Measurements from ENCODE around the gene OSBPL1A. TPM values are rescaled to one million over a fixed set of nuclear protein-coding genes. Genes with fewer than 3 reads are reported as not detected.
A peak's percentile ranks its signal among the peaks of the same experiment; 100 is the strongest.

The OSBPL1A gene
- total RNA-seq, 4 donors from 2014 or later: 52.9 to 67.6 (median 59.0) TPM

GRCh38 chr18:24138789-24139616 lies 258.6 kb downstream of the OSBPL1A start, which contains the start of gene CABYR:
Gene CABYR (plus strand): TSS chr18:24139062. CDS start chr18:24143115, 4,053 bp downstream.
- Histone ChIP-seq H3K4me3 (peak within 1 kb of the TSS; percentile 36 to 71 (median 48)), H3K9me3 (no peaks in the 10 kb centered on the region), H3K27ac (peak within 1 kb of the TSS in 2 of 4 donors; percentile 8 to 39), H3K27me3 (no peaks in the 10 kb centered on the region), H3K4me1 (peaks cover 0 to 8% (median 0%) of the 10 kb centered on the region in 4 donors), H3K36me3 (no peaks in the 10 kb centered on the region)
- no peak for TF ChIP-seq POLR2A (IDR thresholded peaks at IDR 0.05)
- TF ChIP-seq CTCF (IDR thresholded peaks at IDR 0.05): no peak
- peak; percentile 64 to 85 (median 79) for DNase-seq

GRCh38 chr18:24138409-24138788 lies 259.2 kb downstream of the OSBPL1A start:
- TF ChIP-seq POLR2A (IDR thresholded peaks at IDR 0.05): no peak
- no peak for TF ChIP-seq CTCF (IDR thresholded peaks at IDR 0.05)
- Histone ChIP-seq H3K4me1 (peaks cover 0 to 8% (median 0%) of the 10 kb centered on the region in 4 donors), H3K4me3 (peak overlapping the region; percentile 36 to 71 (median 48)), H3K9me3 (no peaks in the 10 kb centered on the region), H3K36me3 (no peaks in the 10 kb centered on the region), H3K27me3 (no peaks in the 10 kb centered on the region), H3K27ac (peak overlapping the region in 1 of 4 donors; percentile 39)
- DNase-seq: no peak

- Histone ChIP-seq H3K9me3 (no peaks in the 10 kb centered on the region), H3K4me3 (no peak overlapping the region), H3K27me3 (no peaks in the 10 kb centered on the region), H3K36me3 (no peaks in the 10 kb centered on the region), H3K27ac (no peak overlapping the region), H3K4me1 (peaks cover 0 to 8% (median 0%) of the 10 kb centered on the region in 4 donors)
- DNase-seq: no peak
- TF ChIP-seq CTCF (IDR thresholded peaks at IDR 0.05) (no peak), POLR2A (IDR thresholded peaks at IDR 0.05) (no peak)
Observed at GRCh38 chr18:24136967-24137373, 260.7 kb downstream of the OSBPL1A start.

GRCh38 chr18:24130494-24130893 lies 267.1 kb downstream of the OSBPL1A start:
- TF ChIP-seq POLR2A (IDR thresholded peaks at IDR 0.05) (no peak), CTCF (IDR thresholded peaks at IDR 0.05) (no peak)
- no peaks in the 10 kb centered on the region for H3K4me1 ChIP-seq
- DNase-seq: no peak
- peaks cover 0 to 16% (median 0%) of the 10 kb centered on the region in 3 donors for H3K36me3 ChIP-seq
- H3K4me3 ChIP-seq: no peak overlapping the region
- no peaks in the 10 kb centered on the region for H3K9me3 ChIP-seq
- no peaks in the 10 kb centered on the region for H3K27me3 ChIP-seq
- H3K27ac ChIP-seq: no peak overlapping the region

GRCh38 chr18:24128700-24129099 lies 268.9 kb downstream of the OSBPL1A start:
- H3K27ac ChIP-seq: no peak overlapping the region
- no peaks in the 10 kb centered on the region for H3K9me3 ChIP-seq
- peaks cover 0 to 16% (median 0%) of the 10 kb centered on the region in 3 donors for H3K36me3 ChIP-seq
- H3K27me3 ChIP-seq: no peaks in the 10 kb centered on the region
- no peak for DNase-seq
- TF ChIP-seq CTCF (IDR thresholded peaks at IDR 0.05): no peak
- no peak for TF ChIP-seq POLR2A (IDR thresholded peaks at IDR 0.05)
- no peaks in the 10 kb centered on the region for H3K4me1 ChIP-seq
- H3K4me3 ChIP-seq: no peak overlapping the region

All from Peyer's patch (tissue), 4 donors.